ENCODE measurements around the gene SVOP.

GRCh38 chr12:108938247-108938924, 82.5 kb downstream of the SVOP start:
- no peak for TF ChIP-seq CTCF (IDR thresholded peaks at IDR 0.05)
- no peak for TF ChIP-seq POLR2A (IDR thresholded peaks at IDR 0.05)
